GM18511 (cell line): Measurements from ENCODE around the gene CBX2.

Experiments
- ATAC-seq: cut with Tn5 transposase; IDR thresholded peaks from one replicate; pipeline ENCODE4 v1.9.1; 2021; ENCODE audit warnings: mild to moderate bottlenecking, moderate library complexity; ENCODE audit not compliant: unreplicated experiment

Gene CBX2

DNA sequence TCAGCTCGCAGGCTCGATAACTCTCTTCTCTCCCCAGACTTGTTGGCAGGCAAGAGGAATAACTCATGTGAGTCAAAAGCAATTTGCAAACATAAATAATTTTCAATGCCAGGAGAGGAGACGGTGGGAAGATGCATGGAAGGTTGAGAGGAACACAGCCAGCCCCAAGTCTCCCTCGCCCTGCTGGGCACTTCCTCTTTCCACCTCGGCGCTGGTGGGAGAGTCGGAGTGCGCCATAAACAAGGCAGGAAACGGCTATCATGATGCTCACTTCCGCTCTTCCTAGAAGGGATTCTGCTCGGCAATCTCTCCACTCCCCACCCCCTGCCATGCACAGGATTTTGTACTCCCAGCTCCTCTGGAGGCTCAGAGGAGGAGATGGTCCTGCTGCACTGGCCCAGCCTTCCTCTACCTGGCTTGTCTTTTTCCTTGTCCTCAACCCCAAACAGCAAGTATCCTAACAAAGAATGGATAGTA, 48.3 kb downstream of the CBX2 start:
- no peak for ATAC-seq

- ATAC-seq = no peak
Observed at GRCh38 chr17:79826841-79827578, 49.1 kb downstream of the CBX2 start.

- ATAC-seq = no peak
Observed at GRCh38 chr17:79829004-79829403, 51.1 kb downstream of the CBX2 start.

- ATAC-seq = no peak
Observed at GRCh38 chr17:79829457-79829856, 51.5 kb downstream of the CBX2 start.

DNA sequence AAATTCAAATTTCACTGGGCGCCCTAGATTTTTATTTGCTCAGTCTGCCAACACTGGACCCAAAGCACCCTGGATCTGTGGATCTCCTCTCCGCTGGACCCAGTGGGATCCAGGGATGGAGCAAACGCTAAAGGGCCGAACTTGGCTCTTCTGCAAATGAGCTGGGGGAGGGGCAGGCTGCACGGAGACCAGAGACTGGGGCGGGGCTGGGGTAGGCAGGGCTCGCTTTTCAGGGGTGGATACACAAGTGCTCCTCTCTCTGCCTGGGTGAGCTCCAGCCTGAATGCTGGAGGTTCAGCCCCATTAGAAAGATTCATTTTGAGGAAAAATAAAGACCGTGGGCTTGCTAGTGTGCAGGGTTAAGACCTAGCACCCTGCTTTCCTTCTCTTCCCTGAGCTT, 52.4 kb downstream of the CBX2 start:
- ATAC-seq = no peak

DNA sequence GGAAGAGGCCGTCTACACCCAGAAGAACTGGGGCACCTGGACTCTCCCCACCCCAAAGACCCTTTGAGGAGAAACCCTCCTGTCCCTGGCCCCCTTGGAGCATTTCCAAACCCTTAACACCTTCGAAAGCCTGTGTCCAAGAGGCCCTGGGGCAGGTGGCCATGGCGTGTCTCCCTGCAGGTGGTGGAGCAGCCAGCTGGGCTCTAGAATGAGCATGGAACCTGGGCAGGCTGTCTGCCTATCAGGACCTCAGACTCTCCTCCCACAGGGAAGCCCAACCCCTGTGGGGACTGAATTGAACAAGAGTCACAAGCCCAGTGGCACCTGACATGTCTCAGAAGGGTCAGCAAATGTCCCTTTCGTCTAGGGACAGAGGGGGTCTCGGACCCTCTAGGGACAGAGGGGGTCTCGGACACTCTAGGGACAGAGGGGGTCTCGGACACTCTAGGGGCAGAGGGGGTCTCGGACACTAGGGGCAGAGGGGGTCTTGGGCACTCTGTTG, 52.9 kb downstream of the CBX2 start:
- ATAC-seq = no peak

DNA sequence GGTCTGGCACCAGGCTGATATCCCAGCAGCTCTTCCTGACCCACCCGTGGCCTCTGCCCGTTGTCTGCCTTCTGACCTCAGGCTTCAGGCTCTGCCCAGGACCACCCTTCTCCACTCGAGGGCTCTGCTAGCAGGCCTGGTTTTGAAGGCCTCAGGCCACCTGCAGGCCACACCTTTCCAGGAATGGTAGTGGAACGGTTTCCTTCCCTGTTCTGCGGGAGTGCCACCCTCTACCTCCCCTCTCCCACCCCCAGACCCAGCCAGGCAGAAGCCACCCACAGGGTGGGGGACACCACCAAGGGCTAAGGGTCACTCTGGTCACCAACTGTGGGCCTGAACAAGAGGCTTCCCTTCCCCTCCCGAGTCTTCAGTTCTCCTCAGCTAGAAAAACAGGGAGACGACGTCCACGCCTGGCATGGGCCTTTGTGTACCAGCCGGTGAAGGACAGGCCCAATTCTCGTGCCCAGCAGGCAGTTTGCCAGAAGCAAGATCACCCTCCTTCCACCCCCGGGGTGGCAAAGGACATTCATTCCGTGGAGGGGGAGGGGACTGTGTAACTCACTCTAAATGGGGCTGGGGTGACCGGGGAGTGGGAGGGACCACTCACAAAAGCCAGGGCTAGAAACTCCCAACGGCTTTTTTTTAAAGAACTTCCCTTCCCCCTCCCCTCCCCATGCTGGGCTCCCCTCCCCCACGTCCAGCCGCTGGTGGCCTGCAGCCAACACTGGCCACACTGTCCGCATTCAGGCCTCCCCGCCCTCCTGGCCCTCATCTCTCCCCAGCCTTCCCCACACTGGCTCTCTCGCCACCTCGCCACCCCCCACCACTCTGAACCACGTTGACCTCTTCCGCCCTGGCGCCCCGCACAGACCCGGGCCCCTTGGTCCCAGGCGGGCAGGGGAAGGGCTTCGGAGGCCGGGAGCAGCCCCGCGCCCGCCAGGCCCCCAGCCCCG, 53.6 kb downstream of the CBX2 start:
- no peak for ATAC-seq

- no peak for ATAC-seq
Observed at GRCh38 chr17:79832218-79833109, 54.5 kb downstream of the CBX2 start.

DNA sequence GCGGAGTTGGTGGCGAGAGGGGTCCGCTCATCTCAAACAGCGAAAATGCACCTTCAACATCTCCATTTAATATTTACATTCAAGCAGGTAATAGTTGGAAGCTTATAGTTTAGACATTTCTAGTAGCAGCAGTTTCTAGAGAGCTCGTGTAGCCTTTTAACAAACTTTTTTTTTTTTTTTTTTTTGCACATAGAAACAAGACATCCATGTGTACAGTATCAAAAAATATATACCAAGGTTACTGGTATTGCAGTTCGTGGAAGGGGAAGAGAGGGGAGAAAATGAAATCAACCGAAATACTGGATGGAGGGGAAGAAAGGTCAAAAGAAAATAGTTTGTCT, 55.1 kb downstream of the CBX2 start:
- ATAC-seq = no peak

- no peak for ATAC-seq
Observed at GRCh38 chr17:79833744-79834564, 56.0 kb downstream of the CBX2 start.

- ATAC-seq = no peak
Observed at GRCh38 chr17:79834565-79835469, 56.9 kb downstream of the CBX2 start.

DNA sequence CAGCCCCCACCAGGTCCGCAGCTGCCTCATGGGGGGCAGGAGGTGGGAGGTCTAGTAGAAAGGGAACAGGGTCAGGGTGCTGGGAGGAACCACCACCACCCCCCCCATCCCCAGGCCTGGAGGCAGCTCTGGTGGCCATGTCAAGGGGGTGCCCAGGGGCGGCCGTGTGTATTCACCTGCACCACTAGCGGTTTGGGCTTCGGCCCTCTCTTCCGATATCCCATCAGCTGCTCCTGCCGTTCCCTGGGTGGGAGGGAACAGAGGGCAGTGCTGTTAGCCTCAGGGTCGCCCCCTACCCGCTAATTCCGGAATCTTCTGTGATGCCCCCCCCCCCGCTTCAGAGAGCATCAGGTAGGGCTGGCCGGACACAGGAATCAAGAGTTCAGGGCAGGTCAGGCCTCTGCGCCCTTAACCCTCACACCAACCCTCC, 57.5 kb downstream of the CBX2 start:
- no peak for ATAC-seq

DNA sequence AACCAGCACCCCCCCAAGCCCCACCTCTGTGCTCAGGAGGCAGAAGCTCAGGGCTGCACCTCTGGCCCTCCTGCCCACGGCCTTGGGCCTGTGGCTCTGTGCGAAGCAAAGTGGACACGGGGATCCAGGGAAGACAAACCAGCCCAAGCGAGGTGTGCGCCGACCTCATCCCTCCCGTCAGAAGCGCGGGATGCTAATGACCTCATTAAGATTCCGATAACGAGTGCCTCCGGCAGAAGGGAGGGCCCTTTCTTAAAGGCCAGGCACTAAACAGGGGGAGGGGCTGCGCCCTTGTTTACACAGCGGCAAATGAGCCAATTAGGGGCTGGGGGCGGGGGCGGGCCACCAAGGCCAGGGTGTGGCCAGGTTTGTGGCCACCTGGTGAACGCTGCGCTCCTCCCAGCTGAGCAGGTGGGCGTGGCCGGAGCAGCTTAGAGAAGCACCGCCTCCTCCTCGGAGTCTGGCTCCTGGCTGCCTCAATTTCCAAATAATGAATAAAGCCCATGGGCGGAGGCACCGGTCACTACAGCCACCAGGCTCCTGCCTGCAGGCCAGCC, 58.1 kb downstream of the CBX2 start:
- no peak for ATAC-seq

DNA sequence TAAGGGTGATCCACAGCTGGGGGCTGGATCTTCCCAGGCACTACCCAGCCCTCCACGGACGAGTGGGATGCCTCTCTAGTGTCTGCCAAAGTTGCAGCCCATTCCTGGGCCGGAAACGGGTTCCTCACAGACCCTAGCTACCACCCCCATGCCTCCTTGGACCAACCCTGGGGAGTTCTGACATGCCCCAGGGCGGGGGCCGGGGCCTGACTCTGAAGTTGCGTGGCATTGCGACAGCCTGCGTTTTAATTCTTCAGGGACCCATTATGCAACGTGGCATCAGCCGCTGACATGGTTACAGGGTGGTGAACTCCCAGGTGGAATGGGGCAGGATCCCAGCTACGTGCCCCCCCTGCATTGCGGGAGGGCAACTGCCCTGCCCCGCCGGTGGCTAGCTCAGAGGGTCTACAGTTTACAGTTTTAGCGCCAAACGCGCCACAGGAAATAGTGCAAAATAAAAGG, 58.6 kb downstream of the CBX2 start:
- ATAC-seq = no peak

- ATAC-seq = no peak
Observed at GRCh38 chr17:79836972-79837887, 59.3 kb downstream of the CBX2 start.
